HepG2 (cell line): ENCODE data around the gene SRRM1. TPM values are rescaled to one million over a fixed set of nuclear protein-coding genes. Genes with fewer than 3 reads are reported as not detected.

Source experiments
- ARNT2 ChIP-seq: sonication (generic); formaldehyde crosslinking; IDR thresholded peaks from 2 replicates; pipeline ENCODE4 v1.8.0; 2022; ENCODE audit warnings: mild to moderate bottlenecking, low read depth, missing genetic modification reagents, moderate library complexity
- ETV6 ChIP-seq: sonication (generic); formaldehyde crosslinking; conservative IDR thresholded peaks from 2 replicates; pipeline ENCODE4 v1.4.0; 2020; ENCODE audit warnings: missing genetic modification reagents
- KDM4B ChIP-seq: sonication (generic); formaldehyde crosslinking; IDR thresholded peaks from 2 replicates; pipeline ENCODE4 v1.4.0; 2020; ENCODE audit warnings: missing genetic modification reagents
- MAF1 ChIP-seq: sonication (generic); formaldehyde crosslinking; IDR thresholded peaks from 2 replicates; pipeline ENCODE4 v1.5.0; 2020; ENCODE audit warnings: missing genetic modification reagents, borderline replicate concordance
- NCOA5 ChIP-seq: sonication (generic); formaldehyde crosslinking; IDR thresholded peaks from 2 replicates; pipeline ENCODE4 v1.4.0; 2020; ENCODE audit warnings: missing genetic modification reagents
- PPARG ChIP-seq: conservative IDR thresholded peaks from 2 replicates; pipeline ENCODE4 v1.6.1; 2016; ENCODE audit warnings: missing biosample characterization, missing genetic modification reagents
- PREB ChIP-seq: sonication (generic); formaldehyde crosslinking; IDR thresholded peaks from 2 replicates; pipeline ENCODE4 v1.4.0; 2020; ENCODE audit warnings: missing genetic modification reagents
- RXRA ChIP-seq: sonication (generic); formaldehyde crosslinking; IDR thresholded peaks from 2 replicates; pipeline ENCODE4 v1.5.1; 2020; ENCODE audit warnings: missing genetic modification reagents
- SIN3B ChIP-seq: fragments of 150-350 bp; IDR thresholded peaks from 2 replicates; pipeline ENCODE4 v1.6.1; 2014; ENCODE audit warnings: low read length
- STAT6 ChIP-seq: sonication (generic); formaldehyde crosslinking; IDR thresholded peaks from 2 replicates; pipeline ENCODE4 v1.4.0; 2020; ENCODE audit warnings: missing genetic modification reagents, mild to moderate bottlenecking, borderline replicate concordance
- XRCC5 ChIP-seq: fragments of 200-400 bp; formaldehyde crosslinking; optimal IDR thresholded peaks from 2 replicates; pipeline ENCODE3; 2017; ENCODE audit warnings: mild to moderate bottlenecking, low read length
- ZBTB7A ChIP-seq: sonication (generic); formaldehyde crosslinking; IDR thresholded peaks from 2 replicates; pipeline ENCODE4 v1.8.0; 2022; ENCODE audit warnings: mild to moderate bottlenecking, missing genetic modification reagents
- ZNF382 ChIP-seq: sonication (generic); formaldehyde crosslinking; IDR thresholded peaks from 2 replicates; pipeline ENCODE4 v1.5.0; 2020; ENCODE audit warnings: missing genetic modification reagents, mild to moderate bottlenecking, borderline replicate concordance
- ZNF639 ChIP-seq: conservative IDR thresholded peaks from 2 replicates; pipeline ENCODE4 v1.6.1; 2018; ENCODE audit warnings: missing genetic modification reagents
- polyA plus RNA-seq, 8 experiments: library from polyadenylated mRNA; depleted of rRNA in 3 of 8; stranded (reverse) in 7 of 8; unstranded in 1 of 8; fragments of >200 nt; fragmentation: Illumina TruSeq in 4 of 8; extraction: Trizol in 4 of 8; gene quantifications; 2 replicates each; pipeline versions ENCODE4 v1.2.1 to v1.2.3, GENCODE V29; 2011 to 2016; ENCODE audit warnings: low read depth in 4 of 8, missing spikeins in 1 of 8, mixed read lengths in 1 of 8; ENCODE audit not compliant: insufficient read depth in 1 of 8
- total RNA-seq, 5 experiments: library from RNA; depleted of rRNA; stranded (reverse); fragments of >200 nt; fragmentation: Illumina TruSeq; extraction: Trizol; gene quantifications; 2 replicates each; pipeline ENCODE4 v1.2.3, GENCODE V29; 2016; ENCODE audit warnings: low read depth in 1 of 5
- TF ChIP-seq, protein P1 (sequence below): IDR thresholded peaks from 2 replicates; pipeline ENCODE4 v1.6.1; 2012; ENCODE audit warnings: low read length, improper control_type of control experiment
- TF ChIP-seq, protein P2 (sequence below): sonication (generic); formaldehyde crosslinking; IDR thresholded peaks from 2 replicates; pipeline ENCODE4; 2020; ENCODE audit warnings: missing genetic modification reagents, mild to moderate bottlenecking, borderline replicate concordance

The SRRM1 gene
- total and polyA plus RNA-seq, 2 of the 13 experiments (the other 11 are each of a cell fraction or from before 2014, with no cell fraction given), result 31.6 to 44.5 TPM

DNA sequence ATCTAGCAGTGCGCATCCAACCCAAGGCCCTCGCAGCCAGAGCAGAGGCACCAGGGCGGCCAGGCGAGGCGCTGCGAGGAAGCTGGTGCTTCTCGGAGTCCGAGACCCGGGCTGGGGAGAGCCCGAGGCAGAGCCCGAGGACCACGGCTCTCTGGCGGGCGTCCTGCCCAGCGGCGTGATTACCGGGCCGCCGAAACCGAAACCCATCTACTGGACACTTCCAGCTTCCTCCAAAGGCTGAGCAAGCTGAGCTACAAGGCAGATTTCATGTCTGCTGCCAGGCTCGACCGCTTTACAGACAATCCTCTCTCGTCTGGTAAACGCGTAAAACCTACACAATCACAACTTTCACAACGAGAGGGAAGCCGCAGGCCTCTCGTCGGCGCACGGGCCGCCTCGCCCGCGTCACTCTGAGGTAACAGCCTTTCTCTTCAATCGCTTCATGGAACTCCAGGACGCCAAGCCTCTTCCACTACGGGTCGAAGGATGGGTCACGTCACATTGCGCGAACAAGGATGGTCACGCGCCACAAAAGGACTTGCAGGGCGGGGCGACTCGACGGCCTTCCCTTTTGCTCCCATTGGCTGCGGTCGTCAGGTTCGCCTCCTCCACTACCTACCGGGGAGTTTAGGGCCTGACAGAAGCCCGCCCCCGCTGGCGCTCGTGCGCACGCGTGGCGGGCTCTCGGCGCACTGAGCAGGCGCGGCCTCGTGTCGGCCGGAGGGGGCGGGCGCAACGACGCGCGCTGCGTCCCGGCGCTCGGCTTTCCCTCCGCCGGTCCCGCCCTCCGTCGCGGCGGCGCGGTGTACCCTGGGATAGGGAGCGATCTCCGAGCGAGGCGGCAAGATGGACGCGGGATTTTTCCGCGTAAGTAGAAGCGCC is at the start of gene SRRM1 (continued):
- TF ChIP-seq, protein P1, sequence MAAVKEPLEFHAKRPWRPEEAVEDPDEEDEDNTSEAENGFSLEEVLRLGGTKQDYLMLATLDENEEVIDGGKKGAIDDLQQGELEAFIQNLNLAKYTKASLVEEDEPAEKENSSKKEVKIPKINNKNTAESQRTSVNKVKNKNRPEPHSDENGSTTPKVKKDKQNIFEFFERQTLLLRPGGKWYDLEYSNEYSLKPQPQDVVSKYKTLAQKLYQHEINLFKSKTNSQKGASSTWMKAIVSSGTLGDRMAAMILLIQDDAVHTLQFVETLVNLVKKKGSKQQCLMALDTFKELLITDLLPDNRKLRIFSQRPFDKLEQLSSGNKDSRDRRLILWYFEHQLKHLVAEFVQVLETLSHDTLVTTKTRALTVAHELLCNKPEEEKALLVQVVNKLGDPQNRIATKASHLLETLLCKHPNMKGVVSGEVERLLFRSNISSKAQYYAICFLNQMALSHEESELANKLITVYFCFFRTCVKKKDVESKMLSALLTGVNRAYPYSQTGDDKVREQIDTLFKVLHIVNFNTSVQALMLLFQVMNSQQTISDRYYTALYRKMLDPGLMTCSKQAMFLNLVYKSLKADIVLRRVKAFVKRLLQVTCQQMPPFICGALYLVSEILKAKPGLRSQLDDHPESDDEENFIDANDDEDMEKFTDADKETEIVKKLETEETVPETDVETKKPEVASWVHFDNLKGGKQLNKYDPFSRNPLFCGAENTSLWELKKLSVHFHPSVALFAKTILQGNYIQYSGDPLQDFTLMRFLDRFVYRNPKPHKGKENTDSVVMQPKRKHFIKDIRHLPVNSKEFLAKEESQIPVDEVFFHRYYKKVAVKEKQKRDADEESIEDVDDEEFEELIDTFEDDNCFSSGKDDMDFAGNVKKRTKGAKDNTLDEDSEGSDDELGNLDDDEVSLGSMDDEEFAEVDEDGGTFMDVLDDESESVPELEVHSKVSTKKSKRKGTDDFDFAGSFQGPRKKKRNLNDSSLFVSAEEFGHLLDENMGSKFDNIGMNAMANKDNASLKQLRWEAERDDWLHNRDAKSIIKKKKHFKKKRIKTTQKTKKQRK, result no peak
- TF ChIP-seq, protein P2, sequence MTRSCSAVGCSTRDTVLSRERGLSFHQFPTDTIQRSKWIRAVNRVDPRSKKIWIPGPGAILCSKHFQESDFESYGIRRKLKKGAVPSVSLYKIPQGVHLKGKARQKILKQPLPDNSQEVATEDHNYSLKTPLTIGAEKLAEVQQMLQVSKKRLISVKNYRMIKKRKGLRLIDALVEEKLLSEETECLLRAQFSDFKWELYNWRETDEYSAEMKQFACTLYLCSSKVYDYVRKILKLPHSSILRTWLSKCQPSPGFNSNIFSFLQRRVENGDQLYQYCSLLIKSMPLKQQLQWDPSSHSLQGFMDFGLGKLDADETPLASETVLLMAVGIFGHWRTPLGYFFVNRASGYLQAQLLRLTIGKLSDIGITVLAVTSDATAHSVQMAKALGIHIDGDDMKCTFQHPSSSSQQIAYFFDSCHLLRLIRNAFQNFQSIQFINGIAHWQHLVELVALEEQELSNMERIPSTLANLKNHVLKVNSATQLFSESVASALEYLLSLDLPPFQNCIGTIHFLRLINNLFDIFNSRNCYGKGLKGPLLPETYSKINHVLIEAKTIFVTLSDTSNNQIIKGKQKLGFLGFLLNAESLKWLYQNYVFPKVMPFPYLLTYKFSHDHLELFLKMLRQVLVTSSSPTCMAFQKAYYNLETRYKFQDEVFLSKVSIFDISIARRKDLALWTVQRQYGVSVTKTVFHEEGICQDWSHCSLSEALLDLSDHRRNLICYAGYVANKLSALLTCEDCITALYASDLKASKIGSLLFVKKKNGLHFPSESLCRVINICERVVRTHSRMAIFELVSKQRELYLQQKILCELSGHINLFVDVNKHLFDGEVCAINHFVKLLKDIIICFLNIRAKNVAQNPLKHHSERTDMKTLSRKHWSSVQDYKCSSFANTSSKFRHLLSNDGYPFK (CRISPR knock-in tag), result no peak
- TF ChIP-seq XRCC5 (no peak), SIN3B (no peak), ZNF382 (CRISPR knock-in tag) (no peak), PREB (CRISPR knock-in tag) (no peak), RXRA (peak; percentile 68), ETV6 (CRISPR knock-in tag) (no peak), ZBTB7A (CRISPR knock-in tag) (peak; percentile 39; the same call in 1 of the 2 replicates), KDM4B (CRISPR knock-in tag) (peak; percentile 32; the same call in 1 of the 2 replicates), STAT6 (peak; percentile 57; the same call in 1 of the 2 replicates), PPARG (0 out of 2 replicates have a peak, but pooled peaks have one; percentile 10), MAF1 (CRISPR knock-in tag) (no peak), ARNT2 (CRISPR knock-in tag) (peak; percentile 53; the same call in 1 of the 2 replicates), NCOA5 (CRISPR knock-in tag) (no peak), ZNF639 (CRISPR knock-in tag) (peak; percentile 53; the same call in 1 of the 2 replicates)
